GM21786 (cell line): ENCODE results near the gene PLEKHD1.

ENCODE experiments used
- ATAC-seq: cut with Tn5 transposase; IDR thresholded peaks from one replicate; pipeline ENCODE4 v1.9.1; 2021; ENCODE audit not compliant: unreplicated experiment

The PLEKHD1 gene

DNA sequence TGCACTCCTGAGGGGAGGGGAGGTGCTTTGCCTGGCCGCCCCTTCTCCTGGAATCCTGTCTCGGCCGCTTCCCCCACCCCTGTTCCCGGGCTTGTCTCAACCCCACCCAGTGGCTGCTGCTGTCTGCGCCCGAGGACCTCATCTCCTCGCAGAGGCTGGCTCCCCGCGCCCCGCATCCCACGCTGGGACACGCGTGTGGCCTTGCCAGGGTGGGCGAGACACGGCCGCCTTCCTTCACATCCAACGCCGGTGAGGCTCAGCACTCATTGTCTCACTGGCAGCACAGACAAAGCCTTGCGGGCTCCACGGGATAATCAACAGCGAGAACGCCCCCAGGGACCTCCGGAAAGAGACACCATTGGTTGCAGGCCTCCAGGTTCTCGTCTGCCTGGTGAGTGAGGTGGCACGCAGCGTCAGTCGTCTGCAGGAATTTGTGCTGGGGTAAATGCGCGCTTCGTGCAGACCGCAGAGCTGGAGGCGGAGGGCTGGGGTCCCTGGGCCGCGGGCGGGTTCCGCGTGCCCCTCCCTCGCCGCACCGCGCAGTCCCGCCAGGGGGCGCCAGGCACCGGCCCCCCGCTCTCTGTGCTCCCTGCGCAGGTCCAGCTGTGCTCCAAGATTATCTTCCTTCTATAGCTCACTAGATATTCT lies 63.3 kb downstream of the PLEKHD1 start:
- ATAC-seq = no peak

- no peak for ATAC-seq
Measured at GRCh38 chr14:69548566-69548965, 64.0 kb downstream of the PLEKHD1 start.

GRCh38 chr14:69551511-69551910 lies 67.0 kb downstream of the PLEKHD1 start:
- ATAC-seq = no peak

DNA sequence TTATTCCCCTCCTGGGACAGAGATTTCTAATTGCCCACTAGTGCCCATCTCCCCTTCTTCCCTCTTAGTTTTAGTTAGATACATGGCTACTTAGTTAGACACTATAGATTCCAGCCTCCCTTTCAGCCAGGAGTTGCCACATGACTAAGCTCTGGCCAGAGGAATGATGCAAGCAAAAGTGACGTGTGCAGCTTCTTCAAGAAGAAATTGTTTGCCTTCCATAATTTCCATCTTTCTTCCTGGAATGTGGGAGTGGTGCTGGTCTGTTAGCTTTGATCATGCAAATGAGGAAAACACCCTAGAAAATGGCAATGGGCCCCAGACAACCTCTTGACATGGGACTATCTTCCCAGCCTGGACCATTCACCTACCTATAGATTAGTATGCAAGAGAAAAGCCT lies 68.7 kb downstream of the PLEKHD1 start:
- ATAC-seq = no peak

DNA sequence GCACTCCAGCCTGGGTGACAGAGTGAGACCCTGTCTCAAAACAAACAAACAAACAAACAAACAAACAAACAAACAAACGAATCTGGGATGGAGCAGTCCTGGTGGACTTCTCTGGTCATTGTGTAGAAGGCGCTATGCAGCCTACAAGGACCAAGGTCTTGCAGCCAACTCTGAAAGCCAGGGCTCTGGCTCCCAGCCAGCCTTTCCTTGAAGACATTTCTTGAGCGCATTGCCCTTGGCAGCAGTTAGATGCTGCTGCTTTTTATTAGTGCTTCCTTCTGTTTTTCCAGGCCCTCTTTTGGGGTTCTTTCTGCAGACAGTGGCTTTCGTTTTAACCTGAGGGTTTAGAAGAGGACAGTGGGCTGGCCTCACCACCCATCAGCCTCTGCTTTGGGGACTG lies 70.0 kb downstream of the PLEKHD1 start:
- no peak for ATAC-seq

GRCh38 chr14:69558774-69559173 lies 74.2 kb downstream of the PLEKHD1 start:
- no peak for ATAC-seq

- no peak for ATAC-seq
Measured at GRCh38 chr14:69559581-69560011, 75.1 kb downstream of the PLEKHD1 start.

DNA sequence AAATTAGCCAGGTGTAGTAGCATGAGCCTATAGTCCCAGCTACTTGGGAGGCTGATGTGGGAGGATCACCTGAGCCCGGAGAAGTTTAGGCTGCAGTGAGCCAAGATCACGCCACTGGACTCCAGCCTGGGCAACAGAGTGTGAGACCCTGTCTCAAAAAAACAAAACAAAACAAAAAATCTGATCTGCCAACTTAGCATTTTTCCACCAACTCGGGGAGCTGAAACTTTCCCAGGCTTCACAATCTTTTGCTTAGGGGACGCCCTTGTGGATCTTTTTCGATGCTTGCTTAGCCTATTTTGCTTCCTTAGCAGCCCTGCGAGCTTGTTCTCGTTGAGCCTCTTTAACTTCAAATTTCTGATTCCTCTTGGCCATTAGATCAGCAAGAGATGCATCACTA lies 76.3 kb downstream of the PLEKHD1 start:
- no peak for ATAC-seq

- no peak for ATAC-seq
Measured at GRCh38 chr14:69561893-69562292, 77.4 kb downstream of the PLEKHD1 start.

DNA sequence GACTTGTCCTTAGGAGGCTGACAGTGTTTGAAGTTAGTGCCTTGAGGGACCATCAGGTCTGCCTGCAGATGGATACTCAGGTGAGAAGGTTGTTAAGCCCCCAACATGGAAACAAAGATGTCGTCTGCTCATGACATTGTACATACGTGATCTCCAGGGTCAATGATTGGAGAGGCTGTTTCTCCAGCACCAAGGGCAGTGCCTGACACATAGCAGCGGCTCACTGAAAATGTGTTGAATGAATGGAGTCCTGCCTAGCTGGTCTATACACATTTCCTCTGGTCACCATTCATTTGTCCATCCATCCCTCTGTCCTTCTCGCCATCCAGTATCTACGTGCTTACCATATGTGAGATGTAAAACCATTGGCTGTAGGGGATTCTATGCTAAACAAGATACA lies 83.0 kb downstream of the PLEKHD1 start:
- ATAC-seq = no peak

- ATAC-seq = no peak
Measured at GRCh38 chr14:69569859-69570258, 85.3 kb downstream of the PLEKHD1 start.

DNA sequence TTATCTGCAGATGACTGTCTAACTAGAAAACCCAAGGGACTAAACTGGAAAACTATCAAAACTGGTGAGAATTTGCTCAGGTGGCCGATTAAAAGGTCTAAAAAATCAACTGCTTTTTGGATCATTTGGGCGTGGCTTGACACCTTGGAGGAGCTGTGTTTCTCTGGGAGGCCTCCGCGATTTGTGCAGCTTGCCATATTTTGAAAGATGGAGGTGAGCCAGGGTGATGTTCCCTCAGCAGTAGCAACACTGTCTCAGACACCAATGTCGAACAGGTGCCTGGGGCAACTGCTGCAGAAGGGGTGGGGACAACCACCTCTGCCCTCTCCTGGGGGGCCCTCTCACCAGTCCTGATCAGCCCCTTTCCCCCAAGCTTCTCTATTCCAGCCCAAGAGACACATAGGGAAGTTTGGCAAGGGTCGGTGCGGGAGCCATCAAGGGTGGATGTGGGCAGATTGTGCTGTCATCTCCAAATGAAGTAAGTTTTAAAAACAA lies 86.4 kb downstream of the PLEKHD1 start:
- no peak for ATAC-seq

DNA sequence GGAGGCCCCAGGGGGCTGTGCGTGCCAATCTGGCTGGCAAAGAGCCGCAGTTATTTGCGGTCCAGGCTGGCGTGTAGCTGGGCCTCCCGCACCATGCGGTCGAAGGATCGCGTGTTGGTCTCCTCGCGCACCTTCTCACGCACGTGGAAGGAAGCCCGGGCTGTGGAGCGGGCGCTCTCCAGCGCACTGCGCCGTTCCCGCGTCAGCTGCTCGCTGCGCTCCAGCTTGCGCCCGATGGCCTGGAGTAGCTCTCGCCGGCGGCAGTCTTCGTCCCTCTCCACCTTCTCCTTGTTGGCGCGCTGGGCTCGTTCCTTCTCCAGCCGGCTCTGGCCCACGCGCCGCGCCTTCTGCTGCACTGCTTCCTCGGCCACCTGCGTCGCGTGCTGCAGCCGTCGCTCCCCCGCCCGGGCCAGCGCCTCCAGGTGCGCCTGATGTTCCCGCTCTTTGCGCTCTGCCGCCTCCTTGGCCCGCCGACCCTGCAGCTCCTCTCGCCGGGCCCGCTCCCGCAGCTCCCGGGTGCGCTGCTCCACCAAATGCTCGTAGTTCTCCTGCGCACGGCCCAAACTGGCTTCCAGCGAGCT lies 87.0 kb downstream of the PLEKHD1 start:
- ATAC-seq = no peak

DNA sequence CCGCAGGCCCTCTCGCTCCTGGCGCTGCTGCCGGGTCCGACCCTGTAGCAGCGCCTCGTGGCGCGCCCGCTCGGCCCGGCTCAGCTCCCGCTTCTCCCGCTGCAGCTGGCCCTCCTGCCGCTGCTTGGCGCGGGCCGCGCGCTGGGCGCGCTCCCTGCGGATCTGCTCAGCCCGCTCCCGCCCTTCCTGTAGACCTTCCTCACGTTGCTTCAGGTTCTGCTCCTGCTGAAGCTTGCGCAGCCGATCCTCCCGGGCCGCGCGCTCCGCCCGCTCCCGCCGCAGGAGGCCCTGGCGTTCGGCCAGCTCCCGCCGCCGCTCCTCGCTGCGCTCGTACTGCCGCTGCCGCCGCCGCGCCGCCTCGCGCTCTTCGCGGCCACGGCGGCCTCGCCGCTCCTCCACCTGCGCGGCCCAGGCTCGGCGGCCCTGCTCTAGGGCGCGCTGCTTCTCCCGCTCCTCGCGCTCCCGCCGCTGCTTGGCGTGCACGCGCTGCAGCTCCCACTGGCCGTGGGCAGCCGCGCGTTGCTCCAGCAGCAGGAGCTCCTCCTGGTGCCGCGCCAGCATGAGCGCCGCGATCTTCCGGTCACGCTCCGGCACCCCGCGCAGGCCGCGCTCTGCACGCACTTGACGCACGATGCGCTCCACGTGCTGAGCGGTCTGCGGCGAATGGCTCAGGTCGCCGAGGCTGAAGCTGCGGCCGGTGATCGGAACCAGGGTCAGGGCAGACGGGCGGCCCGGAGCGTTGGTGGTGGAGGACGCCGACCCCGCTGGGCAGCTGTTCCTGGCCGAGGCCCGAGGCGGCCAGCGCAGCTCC lies 87.7 kb downstream of the PLEKHD1 start:
- no peak for ATAC-seq

DNA sequence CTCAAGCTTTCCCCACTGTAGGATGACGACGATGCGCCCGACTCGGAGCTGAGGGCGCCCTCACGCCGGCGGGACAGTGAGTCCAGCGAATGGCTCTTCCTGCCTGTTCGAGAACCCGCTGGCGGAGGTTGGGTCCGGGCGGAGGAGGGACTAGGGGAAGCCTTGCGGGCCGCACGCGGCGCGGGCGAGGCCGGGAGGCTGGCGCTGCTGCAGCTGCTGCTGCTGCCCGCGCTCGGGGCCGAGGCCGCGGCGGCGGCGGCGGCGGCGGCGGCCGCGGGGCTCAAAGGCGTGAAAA lies 88.3 kb downstream of the PLEKHD1 start:
- no peak for ATAC-seq

GRCh38 chr14:69573205-69573830 lies 88.8 kb downstream of the PLEKHD1 start:
- no peak for ATAC-seq

DNA sequence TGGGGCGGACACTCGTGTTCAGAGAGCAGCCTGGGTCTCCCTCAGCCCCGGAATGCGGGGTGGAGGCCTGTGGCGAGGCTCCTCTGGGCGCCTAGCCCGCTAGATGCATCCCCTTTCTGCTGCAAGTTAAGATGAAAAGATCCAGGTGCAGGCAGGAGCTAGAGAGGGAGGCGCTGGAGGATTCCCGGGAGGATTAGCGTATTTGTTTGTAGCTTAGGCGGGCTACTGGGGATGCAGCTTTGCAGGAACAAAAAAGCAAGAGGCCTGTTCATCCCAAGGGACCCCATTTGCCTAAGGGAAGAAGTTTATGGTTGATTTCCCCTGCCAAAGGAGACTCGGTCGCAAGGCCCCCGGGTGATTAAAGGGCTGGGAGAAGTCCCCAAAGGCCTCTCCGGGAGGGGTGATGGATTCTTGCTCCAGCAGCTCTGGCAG lies 89.3 kb downstream of the PLEKHD1 start:
- ATAC-seq = no peak

DNA sequence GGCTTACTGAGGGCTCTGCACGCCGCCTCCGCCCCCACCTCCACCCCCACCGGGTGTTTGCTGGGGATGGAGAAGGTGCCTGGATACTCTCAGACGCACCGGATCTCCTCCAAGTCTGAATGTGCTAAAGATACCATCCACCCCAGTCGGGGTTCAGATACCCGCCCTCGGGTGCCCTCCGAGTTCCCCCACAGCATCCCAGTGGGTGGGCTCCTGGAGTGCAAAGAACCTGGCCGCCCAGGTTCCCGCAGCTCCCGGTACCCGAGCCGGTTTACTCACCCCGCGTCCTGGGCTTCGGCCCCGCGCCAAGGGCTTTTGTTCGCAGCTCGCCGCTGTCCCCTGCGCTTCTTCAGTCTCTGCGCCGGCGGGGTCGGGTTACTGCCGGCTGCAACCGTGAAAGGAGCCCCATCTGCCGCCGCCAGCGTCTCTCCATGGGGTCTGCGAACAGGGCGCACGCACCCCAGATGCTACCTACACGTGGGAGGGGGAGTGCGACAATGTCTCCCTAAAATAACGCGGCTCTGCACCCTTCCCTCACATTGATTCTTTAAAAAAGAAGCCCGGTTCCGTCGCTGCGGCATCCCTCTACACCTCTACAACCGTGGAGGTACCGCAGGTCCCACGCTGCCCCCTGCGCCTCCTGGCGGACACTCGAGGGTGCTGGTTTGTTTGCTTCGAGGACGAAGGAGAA lies 89.9 kb downstream of the PLEKHD1 start, which contains the start of gene CCDC177:
Gene CCDC177, minus strand, starts transcription at position 609 of the 691 bp plus-strand sequence. CDS start 1,249 bp downstream, outside the sequence.
- ATAC-seq = no peak

- ATAC-seq = no peak
Measured at GRCh38 chr14:69574954-69575295, 90.4 kb downstream of the PLEKHD1 start.

DNA sequence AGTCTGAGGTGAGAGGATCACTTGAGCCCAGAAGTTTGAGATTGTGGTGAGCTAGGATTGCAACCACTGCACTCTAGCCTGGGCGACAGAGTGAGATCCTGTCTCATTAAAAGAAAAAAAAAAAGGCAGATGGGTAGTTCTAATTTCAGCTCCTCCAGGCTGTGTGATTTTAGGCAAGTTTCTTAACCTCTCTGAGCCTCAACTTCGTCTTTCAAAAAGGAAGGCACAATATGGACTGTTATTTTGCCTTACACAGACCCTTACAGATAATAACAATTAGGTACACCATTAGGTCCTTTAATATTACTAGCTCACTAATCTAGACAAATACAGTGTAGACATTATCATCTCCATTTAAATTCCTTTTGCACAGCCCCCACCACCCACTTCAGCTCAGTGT lies 94.9 kb downstream of the PLEKHD1 start:
- no peak for ATAC-seq

DNA sequence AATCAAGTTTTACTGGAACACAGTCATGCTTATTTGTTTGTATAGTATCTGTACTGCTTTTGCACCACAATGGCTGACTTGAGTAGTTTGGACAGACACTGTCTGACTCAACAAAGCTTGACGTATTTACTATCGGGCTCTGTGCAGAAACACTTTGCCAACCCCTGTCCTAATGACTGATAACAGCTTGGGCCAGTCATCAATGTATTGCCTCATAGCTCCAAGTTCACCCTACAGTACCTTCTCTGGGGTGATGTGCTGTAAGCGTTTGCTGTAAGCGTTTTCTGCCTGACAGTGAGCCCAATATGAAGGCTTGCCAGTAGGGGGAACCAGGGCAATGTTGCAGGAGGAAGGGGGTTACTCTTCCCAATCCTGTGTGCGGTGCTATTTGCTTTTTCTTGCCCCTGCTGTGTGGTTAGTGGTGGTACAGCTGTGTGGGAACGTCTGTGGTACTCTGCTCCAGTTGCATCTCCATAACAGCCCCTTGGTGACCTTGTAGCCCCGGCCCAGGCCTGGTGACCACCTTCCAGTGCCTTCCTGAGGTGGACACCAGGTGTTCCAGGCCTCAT lies 95.6 kb downstream of the PLEKHD1 start:
- ATAC-seq = no peak
